NCI-H1048 (cell line): ENCODE data around the gene STC2.

Experiments
- DNase-seq: peaks from one replicate; lab custom pipeline; 2025; lab: John Stamatoyannopoulos, UW

Gene STC2

GRCh38 chr5:173328844-173329490 lies 753 bp upstream of the STC2 start:
- DNase-seq: no peak

GRCh38 chr5:173327084-173327947 lies 898 bp downstream of the STC2 start:
- no peak for DNase-seq

DNA sequence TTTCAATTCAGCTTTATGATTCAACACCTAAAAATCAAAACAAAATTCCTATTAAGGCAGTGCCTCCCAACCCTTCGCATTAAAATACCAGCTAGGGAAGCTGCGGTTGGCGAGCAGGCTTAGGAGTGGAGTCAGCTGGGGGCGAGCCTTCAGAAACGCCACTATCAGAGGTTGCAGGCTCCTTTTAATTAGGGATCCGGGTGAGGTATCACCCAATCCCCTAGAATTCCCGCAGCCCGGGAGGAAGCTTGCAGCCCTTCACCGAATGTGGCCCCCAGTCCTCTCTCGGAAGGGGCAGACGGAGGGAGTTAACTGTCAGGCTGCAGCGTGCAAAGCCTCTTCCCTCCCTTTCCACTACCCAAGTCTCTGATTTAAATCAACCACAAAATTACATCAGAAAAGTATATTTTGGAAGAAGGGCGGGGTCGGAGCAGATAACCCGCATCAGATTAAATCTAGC lies 1.7 kb downstream of the STC2 start:
- DNase-seq: no peak

GRCh38 chr5:173325091-173325698 lies 3.0 kb downstream of the STC2 start:
- no peak for DNase-seq

- DNase-seq: no peak
These were observed 3.9 kb downstream of the STC2 start for GRCh38 chr5:173324115-173325001.

- no peak for DNase-seq
These were observed 4.5 kb downstream of the STC2 start for GRCh38 chr5:173323799-173324114.

GRCh38 chr5:173323106-173323798 lies 5.0 kb downstream of the STC2 start:
- no peak for DNase-seq

- no peak for DNase-seq
These were observed 6.3 kb downstream of the STC2 start for GRCh38 chr5:173321886-173322285.

GRCh38 chr5:173320259-173320658 lies 8.0 kb downstream of the STC2 start:
- DNase-seq: no peak

DNA sequence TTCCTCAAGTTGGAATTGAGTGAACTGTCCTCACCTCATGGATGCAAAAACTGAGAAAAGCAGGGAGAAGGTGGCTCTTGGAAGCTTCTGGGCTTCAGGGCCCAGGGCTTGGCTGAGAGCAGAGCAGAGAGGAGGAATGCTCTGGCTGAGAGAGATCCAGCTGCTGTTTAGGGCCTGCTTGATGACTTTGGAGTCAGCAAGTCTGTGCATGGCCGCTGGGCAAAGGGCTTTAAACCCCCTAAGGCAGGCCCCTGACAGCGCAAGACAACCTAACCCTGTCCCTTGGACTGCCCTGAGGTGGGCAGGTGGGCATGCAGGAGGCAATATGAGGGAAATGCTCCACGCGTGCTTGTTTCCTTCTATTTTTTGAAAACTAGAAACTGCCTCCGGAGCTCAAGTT lies 8.6 kb downstream of the STC2 start:
- no peak for DNase-seq

GRCh38 chr5:173318881-173319620 lies 9.2 kb downstream of the STC2 start:
- DNase-seq: no peak

DNA sequence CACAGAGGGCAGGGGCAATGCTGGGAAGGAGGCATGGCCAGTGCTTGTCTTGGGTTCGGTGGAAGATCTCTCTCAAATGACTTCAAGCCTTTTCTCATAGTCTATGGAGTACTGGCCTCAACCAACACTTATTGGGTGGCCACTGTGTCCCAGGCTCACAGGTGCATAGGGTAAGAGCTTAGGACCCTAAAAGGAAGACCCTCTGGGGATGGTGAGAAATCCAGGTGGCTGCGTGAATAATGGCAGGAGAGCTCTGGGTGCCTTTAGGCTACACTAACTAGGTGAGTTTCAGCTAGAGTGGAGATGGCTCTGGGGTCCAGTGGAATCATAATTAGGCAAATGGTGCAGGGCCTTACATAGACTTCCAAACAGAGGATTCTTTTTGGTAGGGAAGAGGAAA lies 9.9 kb downstream of the STC2 start:
- DNase-seq: no peak

GRCh38 chr5:173317852-173318251 lies 10.4 kb downstream of the STC2 start:
- no peak for DNase-seq

DNA sequence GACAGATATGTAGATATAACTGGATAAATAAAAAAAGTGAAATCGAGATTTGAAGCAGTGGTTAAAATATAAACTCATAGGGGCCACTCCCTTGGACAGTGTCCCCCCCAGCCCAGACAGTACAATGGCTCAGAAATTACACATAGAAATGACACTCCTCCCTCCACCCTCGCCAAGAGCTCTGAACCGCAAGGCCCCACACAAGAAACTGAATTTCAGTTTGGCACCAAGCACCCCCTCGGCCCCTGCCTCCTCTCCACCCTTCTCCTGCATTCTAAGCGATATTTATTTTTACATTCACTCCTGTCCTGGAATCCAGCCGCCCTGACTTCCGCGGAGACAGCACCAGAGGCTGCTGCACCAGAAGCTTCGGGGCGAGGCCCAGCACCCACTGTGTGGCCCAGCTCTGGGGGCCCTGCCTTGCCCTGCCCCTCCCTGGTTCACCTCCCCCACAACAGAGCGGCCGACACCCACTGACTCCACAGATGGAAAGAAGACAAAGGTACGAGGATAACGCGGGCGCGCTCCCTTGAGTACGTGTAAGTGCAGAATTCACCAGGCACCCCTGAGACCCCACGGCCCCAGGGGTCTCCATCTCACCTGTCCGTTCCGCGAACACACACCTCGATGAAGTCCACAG lies 11.0 kb downstream of the STC2 start:
- no peak for DNase-seq

GRCh38 chr5:173316339-173317020 lies 11.7 kb downstream of the STC2 start:
- no peak for DNase-seq

DNA sequence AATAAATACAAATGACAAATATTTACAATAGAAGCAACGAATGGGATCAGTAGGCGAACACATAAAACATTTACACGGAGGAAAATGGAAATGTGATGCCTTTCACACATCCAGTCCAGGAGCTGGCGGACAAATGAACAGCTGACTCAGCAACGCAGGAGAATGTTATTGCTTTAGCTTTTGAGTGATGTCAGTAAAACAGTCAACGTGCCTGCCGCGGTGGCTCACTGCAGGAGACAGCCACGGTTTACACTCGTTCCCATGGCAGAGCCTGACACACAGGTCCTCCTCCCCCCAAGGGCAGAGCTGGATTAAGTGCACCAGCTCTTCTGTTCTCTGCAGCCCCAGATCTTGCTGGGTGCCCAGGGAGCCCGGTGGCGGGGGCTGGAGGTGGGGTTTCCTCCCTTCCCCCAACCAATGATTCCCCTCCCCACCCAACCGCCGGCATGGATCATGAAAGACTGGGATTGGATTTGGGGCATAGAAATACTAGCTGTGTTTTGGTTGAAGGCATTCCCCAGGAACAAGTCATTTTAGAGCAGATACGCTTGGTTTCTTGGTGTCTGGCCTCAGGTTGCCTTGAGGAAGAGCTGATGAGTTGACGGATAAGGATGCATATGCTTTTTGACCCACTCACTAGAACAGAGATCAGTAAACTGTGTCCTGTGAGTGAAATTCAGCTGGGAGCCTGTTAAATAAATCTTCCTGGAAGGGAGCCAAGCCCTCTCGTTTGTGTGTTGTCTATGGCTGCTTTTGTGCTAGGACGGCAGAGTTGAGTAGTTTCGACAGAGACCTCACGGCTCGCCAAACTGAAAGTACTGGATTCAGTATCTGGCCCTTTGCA lies 12.5 kb downstream of the STC2 start:
- DNase-seq: no peak

DNA sequence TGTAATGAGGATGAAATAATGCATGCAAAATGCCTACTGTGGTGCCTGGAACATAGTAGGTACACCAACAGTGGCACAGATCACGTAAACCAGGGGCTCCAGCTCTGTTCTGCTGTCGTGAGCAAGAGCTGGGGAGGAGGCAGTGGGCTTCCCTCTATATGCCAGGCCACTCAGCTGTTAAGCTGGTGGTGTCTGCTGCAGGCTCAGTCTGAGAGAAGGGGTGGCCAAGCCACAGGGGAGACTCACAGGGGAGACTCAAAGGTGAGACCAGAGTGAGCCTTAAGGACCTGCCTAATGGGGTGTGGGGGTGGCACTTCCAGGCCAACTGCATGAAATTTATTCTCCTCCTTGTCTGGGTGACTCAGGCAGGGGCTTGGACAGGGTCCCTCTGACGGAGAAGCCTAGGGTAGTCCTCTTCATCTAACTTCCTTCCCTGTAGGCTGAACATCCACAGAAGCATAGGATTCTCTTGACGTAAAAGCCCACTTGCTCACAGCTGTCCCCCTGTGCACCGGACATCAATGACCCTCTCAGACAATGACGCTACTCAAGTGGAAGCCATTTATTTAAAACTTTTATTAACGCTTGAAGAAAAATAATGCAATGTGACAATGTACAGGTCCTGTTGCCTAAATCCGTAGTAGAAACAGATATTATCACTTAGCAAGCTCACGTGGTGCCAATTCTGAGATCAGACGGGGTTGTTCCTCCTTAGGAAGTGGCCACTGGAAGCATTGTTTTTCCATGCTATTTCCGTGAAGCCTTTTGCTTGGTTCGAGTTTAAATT lies 13.9 kb downstream of the STC2 start:
- DNase-seq: no peak

GRCh38 chr5:173313351-173313801 lies 14.8 kb downstream of the STC2 start:
- no peak for DNase-seq
